BLaER1 treated with 17β-estradiol and CSF1 and Interleukin-3, amounts not matched to agents 10 nM and 100 nM (cell line): Measurements from ENCODE around the gene GRHL3.

Experiments used
- H3K27ac ChIP-seq, 11 experiments: shearing (Covaris generic); formaldehyde crosslinking; 2 replicates each; pipeline ENCODE4 v1.8.1; 2022
- H3K27me3 ChIP-seq, 11 experiments: shearing (Covaris generic); formaldehyde crosslinking; 2 replicates each; pipeline ENCODE4 v1.8.1; 2022
- H3K36me3 ChIP-seq, 11 experiments: shearing (Covaris generic); formaldehyde crosslinking; 2 replicates each; pipeline ENCODE4 v1.8.1; 2022
- H3K4me1 ChIP-seq, 10 experiments: shearing (Covaris generic); formaldehyde crosslinking; 2 replicates each; pipeline ENCODE4 v1.8.1; 2022
- H3K4me2 ChIP-seq, 11 experiments: shearing (Covaris generic); formaldehyde crosslinking; 2 replicates each; pipeline ENCODE4 v1.8.1; 2022
- H3K4me3 ChIP-seq, 10 experiments: shearing (Covaris generic); formaldehyde crosslinking; 2 replicates each; pipeline ENCODE4 v1.8.1; 2022
- H3K9ac ChIP-seq, 11 experiments: shearing (Covaris generic); formaldehyde crosslinking; 2 replicates each; pipeline ENCODE4 v1.8.1; 2022
- H3K9me3 ChIP-seq, 11 experiments: shearing (Covaris generic); formaldehyde crosslinking; replicated peaks in 1 of 11; 2 replicates each; pipeline ENCODE4 v1.8.1; 2022
- H4K20me1 ChIP-seq, 11 experiments: shearing (Covaris generic); formaldehyde crosslinking; 2 replicates each; pipeline ENCODE4 v1.8.1; 2022
- Cebpa-rat ChIP-seq, 11 experiments: shearing (Covaris generic); IDR thresholded peaks; 2 replicates each; pipeline ENCODE4 v1.8.1; 2022

The GRHL3 gene

DNA sequence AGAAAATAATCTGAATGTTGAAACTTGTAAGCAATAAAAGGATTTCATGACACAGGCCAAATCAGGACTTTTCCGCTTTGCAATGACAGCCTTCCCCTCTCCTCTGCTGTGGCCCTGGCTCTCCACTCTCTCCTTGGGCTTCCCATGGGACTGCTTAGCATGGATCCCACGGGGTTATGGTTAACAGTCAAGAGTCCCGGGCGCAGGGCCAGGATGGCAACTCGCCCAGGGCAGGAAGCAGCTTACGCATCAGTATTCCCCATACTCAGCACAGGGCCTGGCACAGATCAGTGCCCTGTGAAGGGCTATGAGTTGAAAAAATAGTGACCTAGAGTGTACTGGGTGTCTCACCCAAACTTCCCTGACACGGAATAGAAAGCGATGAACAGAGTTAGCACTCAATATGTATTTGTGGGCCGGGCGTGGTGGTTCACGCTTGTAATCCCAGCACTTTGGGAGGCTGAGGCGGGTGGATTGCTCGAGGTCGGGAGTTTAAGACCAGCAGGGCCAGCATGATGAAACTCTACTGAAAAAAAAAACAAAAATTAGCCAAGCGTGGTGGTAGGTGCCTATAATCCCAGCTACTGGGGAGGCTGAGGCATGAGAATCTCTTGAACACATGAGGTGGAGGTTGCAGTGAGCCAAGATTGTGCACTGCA lies 29.1 kb upstream of the GRHL3 start:
- peaks cover 21 to 65% (median 35%) of the 10 kb centered on the region in 10 experiments for H3K4me1 ChIP-seq
- TF ChIP-seq Cebpa-rat (IDR thresholded peaks at IDR 0.05): peak in 2 of 11 experiments; percentile 7 to 83; a peak in 4 of 22 replicates
- H3K27ac ChIP-seq: peak overlapping the region in 7 of 11 experiments; percentile 14 to 52 (median 34); a peak in 8 of 22 replicates
- peaks cover 0 to 7% (median 0%) of the 10 kb centered on the region in 11 experiments; a peak in 2 of 22 replicates for H4K20me1 ChIP-seq
- H3K9me3 ChIP-seq: no peaks in the 10 kb centered on the region
- H3K4me3 ChIP-seq: no peak overlapping the region
- peak overlapping the region; percentile 51 to 85 (median 80) for H3K4me2 ChIP-seq
- H3K27me3 ChIP-seq: peaks cover 0 to 43% (median 20%) of the 10 kb centered on the region in 11 experiments; a peak in 16 of 22 replicates
- H3K9ac ChIP-seq: peak overlapping the region in 5 of 11 experiments; percentile 10 to 37 (median 18); a peak in 5 of 22 replicates
- no peaks in the 10 kb centered on the region for H3K36me3 ChIP-seq

- peak overlapping the region; percentile 51 to 85 (median 80); a peak in 21 of 22 replicates for H3K4me2 ChIP-seq
- H3K4me3 ChIP-seq: no peak overlapping the region
- peaks cover 21 to 68% (median 38%) of the 10 kb centered on the region in 10 experiments for H3K4me1 ChIP-seq
- H3K9me3 ChIP-seq: no peaks in the 10 kb centered on the region
- peaks cover 0 to 7% (median 0%) of the 10 kb centered on the region in 11 experiments; a peak in 2 of 22 replicates for H4K20me1 ChIP-seq
- H3K36me3 ChIP-seq: no peaks in the 10 kb centered on the region
- no peak overlapping the region for H3K9ac ChIP-seq
- H3K27ac ChIP-seq: peak overlapping the region in 1 of 11 experiments; percentile 48; a peak in 1 of 22 replicates
- no peak for TF ChIP-seq Cebpa-rat (IDR thresholded peaks at IDR 0.05)
- H3K27me3 ChIP-seq: peaks cover 0 to 50% (median 20%) of the 10 kb centered on the region in 11 experiments; a peak in 16 of 22 replicates
These were observed 28.1 kb upstream of the GRHL3 start for GRCh38 chr1:24290933-24291487.

DNA sequence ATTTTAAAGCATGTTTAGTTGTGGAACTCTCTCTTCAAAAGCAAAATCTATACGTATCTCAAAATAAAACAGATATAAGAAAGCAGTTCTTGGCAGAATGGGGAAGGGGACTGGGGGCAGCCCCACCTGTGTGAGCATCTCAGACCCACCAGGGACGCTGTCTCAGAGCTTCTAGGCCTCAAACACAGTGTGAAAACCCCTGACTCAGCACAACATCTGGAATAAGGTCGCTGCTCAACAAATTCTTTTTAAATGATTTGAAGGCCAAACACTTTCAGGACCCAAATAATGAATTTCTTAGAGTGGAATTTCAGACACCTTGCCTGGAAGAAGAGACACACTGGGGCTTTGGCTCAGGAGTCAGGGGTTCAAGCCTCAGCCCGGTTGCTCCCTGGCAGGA lies 27.1 kb upstream of the GRHL3 start:
- no peaks in the 10 kb centered on the region for H3K9me3 ChIP-seq
- H3K4me2 ChIP-seq: peak overlapping the region in 3 of 11 experiments; percentile 5 to 83 (median 70); a peak in 4 of 22 replicates
- peaks cover 0 to 7% (median 0%) of the 10 kb centered on the region in 11 experiments; a peak in 3 of 22 replicates for H4K20me1 ChIP-seq
- H3K27me3 ChIP-seq: peaks cover 0 to 47% (median 21%) of the 10 kb centered on the region in 11 experiments; a peak in 16 of 22 replicates
- H3K36me3 ChIP-seq: no peaks in the 10 kb centered on the region
- H3K27ac ChIP-seq: no peak overlapping the region
- TF ChIP-seq Cebpa-rat (IDR thresholded peaks at IDR 0.05): no peak
- no peak overlapping the region for H3K9ac ChIP-seq
- H3K4me3 ChIP-seq: no peak overlapping the region
- peaks cover 21 to 68% (median 38%) of the 10 kb centered on the region in 10 experiments for H3K4me1 ChIP-seq

GRCh38 chr1:24292887-24293286 lies 26.3 kb upstream of the GRHL3 start:
- H3K27me3 ChIP-seq: peaks cover 0 to 44% (median 24%) of the 10 kb centered on the region in 11 experiments; a peak in 16 of 22 replicates
- no peaks in the 10 kb centered on the region for H3K9me3 ChIP-seq
- H3K4me1 ChIP-seq: peaks cover 21 to 68% (median 38%) of the 10 kb centered on the region in 10 experiments
- H3K4me2 ChIP-seq: peak overlapping the region in 3 of 11 experiments; percentile 0 to 25 (median 18); a peak in 3 of 22 replicates
- H3K27ac ChIP-seq: no peak overlapping the region
- no peak overlapping the region for H3K9ac ChIP-seq
- no peak overlapping the region for H3K4me3 ChIP-seq
- H3K36me3 ChIP-seq: no peaks in the 10 kb centered on the region
- peaks cover 0 to 7% (median 0%) of the 10 kb centered on the region in 11 experiments; a peak in 3 of 22 replicates for H4K20me1 ChIP-seq
- TF ChIP-seq Cebpa-rat (IDR thresholded peaks at IDR 0.05): 0 out of 22 replicates have a peak, but pooled peaks of 1 of the 11 experiments have one; percentile 13

- H3K4me2 ChIP-seq: peak overlapping the region in 5 of 11 experiments; percentile 26 to 74 (median 59); a peak in 7 of 22 replicates
These were observed 25.5 kb upstream of the GRHL3 start for GRCh38 chr1:24293392-24294227.

DNA sequence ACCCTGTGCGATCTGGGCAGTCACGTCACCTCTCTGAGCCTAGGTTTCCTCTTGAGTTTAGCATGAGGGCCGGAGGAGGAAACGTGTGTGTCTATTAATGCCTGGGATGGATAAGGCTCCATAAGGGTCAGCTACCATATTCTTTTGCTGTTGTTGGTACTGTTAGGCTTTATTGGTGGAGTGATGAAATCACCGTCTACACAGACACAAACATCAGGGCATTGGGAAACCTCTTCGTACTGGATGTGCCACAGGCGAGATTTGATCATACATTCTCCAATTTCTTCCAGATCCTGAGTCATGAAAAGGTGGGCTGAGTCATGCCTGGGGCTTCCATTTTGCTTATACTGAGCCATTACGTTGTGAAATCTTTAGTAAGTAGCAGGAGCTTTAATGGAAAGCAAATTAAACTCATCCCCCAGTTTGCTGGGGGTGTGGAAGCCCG lies 24.9 kb upstream of the GRHL3 start:
- peak overlapping the region in 3 of 11 experiments; percentile 5 to 29 (median 28); a peak in 3 of 22 replicates for H3K27ac ChIP-seq
- no peaks in the 10 kb centered on the region for H3K36me3 ChIP-seq
- H3K9ac ChIP-seq: no peak overlapping the region
- no peaks in the 10 kb centered on the region for H3K9me3 ChIP-seq
- peaks cover 21 to 61% (median 32%) of the 10 kb centered on the region in 10 experiments for H3K4me1 ChIP-seq
- peak overlapping the region in 9 of 11 experiments; percentile 8 to 74 (median 45); a peak in 16 of 22 replicates for H3K4me2 ChIP-seq
- peaks cover 0 to 39% (median 24%) of the 10 kb centered on the region in 11 experiments; a peak in 16 of 22 replicates for H3K27me3 ChIP-seq
- H3K4me3 ChIP-seq: no peak overlapping the region
- H4K20me1 ChIP-seq: peaks cover 0 to 5% (median 0%) of the 10 kb centered on the region in 11 experiments; a peak in 3 of 22 replicates
- peak in 1 of 11 experiments; percentile 32; a peak in 1 of 22 replicates for TF ChIP-seq Cebpa-rat (IDR thresholded peaks at IDR 0.05)

More at GRCh38 chr1:24293392-24294227, 25.5 kb upstream of the GRHL3 start:
- H3K4me3 ChIP-seq: no peak overlapping the region
- H3K36me3 ChIP-seq: no peaks in the 10 kb centered on the region
- H3K9ac ChIP-seq: no peak overlapping the region
- peak overlapping the region in 2 of 11 experiments; percentile 24 to 29; a peak in 1 of 22 replicates for H3K27ac ChIP-seq
- H4K20me1 ChIP-seq: peaks cover 0 to 7% (median 0%) of the 10 kb centered on the region in 11 experiments; a peak in 3 of 22 replicates
- no peak for TF ChIP-seq Cebpa-rat (IDR thresholded peaks at IDR 0.05)
- no peaks in the 10 kb centered on the region for H3K9me3 ChIP-seq
- peaks cover 21 to 67% (median 38%) of the 10 kb centered on the region in 10 experiments for H3K4me1 ChIP-seq
- peaks cover 0 to 44% (median 24%) of the 10 kb centered on the region in 11 experiments; a peak in 16 of 22 replicates for H3K27me3 ChIP-seq

DNA sequence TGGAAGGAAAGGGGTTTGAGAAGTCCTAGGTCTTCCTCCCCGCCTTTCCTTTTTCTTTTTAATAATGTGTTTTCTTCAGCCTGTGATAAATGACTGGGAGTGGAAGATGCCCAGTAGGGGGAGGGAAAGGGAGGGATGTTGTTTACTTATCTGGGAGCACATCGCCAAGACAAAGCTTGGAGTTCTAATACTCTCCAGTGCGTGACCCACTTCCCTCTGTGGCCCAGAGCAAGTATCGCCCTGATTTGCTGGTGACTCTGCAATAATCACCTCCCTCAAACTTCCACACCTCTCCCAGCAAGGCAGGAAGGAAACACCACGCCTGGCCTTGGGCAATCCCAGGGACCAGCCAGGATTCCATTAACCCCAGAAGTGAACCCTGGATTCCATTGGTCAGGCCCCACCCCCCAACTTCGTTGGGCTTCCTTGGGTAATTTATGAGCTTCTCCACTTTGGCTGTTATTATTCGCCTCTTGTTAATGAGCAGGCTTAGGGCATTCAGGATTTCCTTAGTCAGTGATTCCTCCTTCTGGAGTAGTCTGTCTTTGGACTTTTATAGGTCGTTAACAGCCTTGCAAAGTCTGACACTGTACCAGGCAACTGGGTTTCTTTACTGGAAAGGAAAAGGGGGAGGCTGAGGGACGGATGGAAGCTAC lies 24.3 kb upstream of the GRHL3 start:
- Histone ChIP-seq H3K9ac (no peak overlapping the region), H4K20me1 (no peaks in the 10 kb centered on the region; a peak in 2 of 22 replicates), H3K27me3 (peaks cover 0 to 38% (median 21%) of the 10 kb centered on the region in 11 experiments; a peak in 16 of 22 replicates), H3K4me3 (no peak overlapping the region), H3K4me2 (peak overlapping the region in 9 of 11 experiments; percentile 18 to 74 (median 45); a peak in 16 of 22 replicates), H3K36me3 (no peaks in the 10 kb centered on the region), H3K9me3 (no peaks in the 10 kb centered on the region), H3K4me1 (peaks cover 17 to 55% (median 27%) of the 10 kb centered on the region in 10 experiments), H3K27ac (peak overlapping the region in 4 of 11 experiments; percentile 1 to 29 (median 16); a peak in 2 of 22 replicates)
- no peak for TF ChIP-seq Cebpa-rat (IDR thresholded peaks at IDR 0.05)
